ENCODE results near the gene PLCH2.
"Not testable (repeated sequence)": the region's sequence is repeated elsewhere in the genome, so short reads cannot be mapped to it uniquely, and the experiment has no call there.

The PLCH2 gene

GRCh38 chr1:2443277-2444137 is 32.6 kb upstream of the PLCH2 start:
- DNase-seq (ENCODE audit: low spot score) = no peak

- no peak for DNase-seq (ENCODE audit: low spot score)
Measured at GRCh38 chr1:2444138-2444591, 31.9 kb upstream of the PLCH2 start.

- no peak for DNase-seq (ENCODE audit: low spot score)
Measured at GRCh38 chr1:2445162-2445822, 30.8 kb upstream of the PLCH2 start.

- no peak for DNase-seq (ENCODE audit: low spot score)
Measured at GRCh38 chr1:2445823-2446215, 30.3 kb upstream of the PLCH2 start.

DNA sequence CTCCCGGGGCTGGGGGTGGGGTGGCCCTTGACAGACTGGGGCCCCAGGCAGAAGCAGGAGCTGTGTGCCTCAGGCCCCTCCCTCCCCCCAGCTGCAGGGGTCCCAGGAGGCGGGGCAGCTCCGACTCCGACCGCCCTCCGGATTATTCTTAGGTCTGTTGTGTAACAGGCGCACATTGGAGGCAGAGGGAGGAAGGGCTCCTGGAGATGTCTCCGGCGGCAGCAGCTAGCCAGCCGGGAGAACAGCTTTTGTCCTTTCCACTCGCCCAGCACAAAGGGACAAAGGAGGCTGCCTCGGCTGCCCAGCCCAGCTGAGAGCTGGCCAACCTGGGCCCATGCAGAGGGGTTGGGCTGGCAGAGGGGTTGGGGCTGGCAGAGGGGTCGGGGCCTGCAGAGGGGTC is 29.7 kb upstream of the PLCH2 start:
- no peak for DNase-seq (ENCODE audit: low spot score)

GRCh38 chr1:2446861-2447260 is 29.2 kb upstream of the PLCH2 start:
- DNase-seq (ENCODE audit: low spot score) = no peak

- no peak for DNase-seq (ENCODE audit: low spot score)
Measured at GRCh38 chr1:2447276-2448097, 28.6 kb upstream of the PLCH2 start.

- no peak for DNase-seq (ENCODE audit: low spot score)
Measured at GRCh38 chr1:2448098-2448445, 28.0 kb upstream of the PLCH2 start.

DNA sequence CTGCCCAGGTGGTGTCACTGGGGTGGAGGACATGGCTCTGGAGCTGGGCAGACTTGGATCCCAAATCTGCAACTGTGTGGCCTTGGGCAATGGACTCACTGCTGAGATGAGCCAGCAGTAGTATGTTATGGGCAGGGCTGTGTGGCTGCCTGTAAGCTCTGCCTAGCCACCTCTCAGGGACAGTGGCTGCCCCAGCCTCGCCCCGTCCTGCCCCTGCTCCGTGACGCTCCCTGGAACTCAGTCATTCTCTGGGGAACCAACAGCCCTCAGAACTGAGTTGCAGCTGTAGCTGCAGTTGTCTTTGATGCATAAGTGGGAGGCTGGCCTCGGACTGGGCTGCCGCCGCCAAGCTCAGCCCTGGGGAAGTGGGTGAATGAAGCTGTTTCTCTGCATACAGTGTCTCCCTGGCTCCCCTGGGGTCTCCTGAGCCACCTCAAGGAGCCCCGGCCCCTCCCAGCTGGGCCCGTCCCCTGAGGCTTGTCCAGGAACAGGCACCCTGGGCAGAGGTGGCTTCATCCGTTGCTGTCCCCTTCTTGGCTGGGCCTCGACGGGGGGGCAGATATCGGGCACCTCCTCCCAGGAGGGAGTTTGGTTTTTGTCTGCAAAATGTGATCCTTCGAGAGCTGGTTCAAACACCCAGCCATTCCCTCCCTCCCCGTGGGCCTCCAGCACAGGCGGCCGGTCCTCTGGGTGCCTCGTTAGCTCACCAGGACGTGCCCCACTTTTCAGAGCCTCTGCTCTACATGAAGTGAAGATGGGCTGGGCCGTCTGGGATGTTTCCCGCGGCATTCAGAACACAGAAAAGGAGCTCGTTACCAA is 26.2 kb upstream of the PLCH2 start:
- no peak for DNase-seq (ENCODE audit: low spot score)

GRCh38 chr1:2451741-2452140 is 24.3 kb upstream of the PLCH2 start:
- DNase-seq (ENCODE audit: low spot score) = no peak

- no peak for DNase-seq (ENCODE audit: low spot score)
Measured at GRCh38 chr1:2452201-2452931, 23.7 kb upstream of the PLCH2 start.

GRCh38 chr1:2452932-2453315 is 23.2 kb upstream of the PLCH2 start:
- DNase-seq (ENCODE audit: low spot score) = no peak

DNA sequence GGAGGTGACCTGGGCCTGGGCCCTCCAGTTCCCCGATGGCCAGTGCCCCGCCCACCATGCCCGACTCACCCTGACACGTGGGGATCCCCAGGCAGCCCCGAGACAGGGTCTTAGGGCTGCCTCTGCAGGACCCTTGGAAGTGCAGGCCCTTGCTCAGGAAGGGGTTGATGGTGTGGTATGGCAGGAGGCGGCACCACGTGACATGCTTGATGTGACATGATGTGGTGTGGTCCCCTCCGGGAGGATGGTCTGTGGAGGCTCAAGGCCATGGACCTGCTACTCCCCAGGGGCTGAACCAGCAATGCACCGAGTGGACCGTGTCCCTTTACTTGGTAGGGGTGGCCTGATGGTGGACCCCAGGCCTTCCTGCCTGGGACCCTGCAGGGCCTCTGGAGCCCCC is 21.9 kb upstream of the PLCH2 start:
- no peak for DNase-seq (ENCODE audit: low spot score)

DNA sequence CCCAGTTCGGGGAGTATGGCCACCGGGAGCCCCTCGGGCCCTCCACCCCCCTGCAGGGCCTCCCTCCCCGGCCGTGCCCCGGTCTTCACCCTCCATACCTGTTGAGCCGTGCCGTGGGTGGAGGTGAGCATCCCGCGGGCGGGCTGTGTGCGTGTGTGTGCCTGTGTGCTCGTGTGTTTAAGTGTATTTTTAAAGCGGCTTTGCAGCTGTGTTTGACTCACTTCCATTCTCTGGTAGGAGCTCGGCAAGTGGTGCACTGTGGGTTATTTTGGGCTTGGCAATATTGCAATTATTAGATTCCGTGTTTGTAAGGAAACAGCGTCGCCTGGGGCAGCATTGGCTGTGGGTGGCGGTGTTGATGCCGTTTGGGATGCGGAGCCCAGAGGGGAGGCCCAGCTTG is 20.3 kb upstream of the PLCH2 start:
- DNase-seq (ENCODE audit: low spot score) = no peak

DNA sequence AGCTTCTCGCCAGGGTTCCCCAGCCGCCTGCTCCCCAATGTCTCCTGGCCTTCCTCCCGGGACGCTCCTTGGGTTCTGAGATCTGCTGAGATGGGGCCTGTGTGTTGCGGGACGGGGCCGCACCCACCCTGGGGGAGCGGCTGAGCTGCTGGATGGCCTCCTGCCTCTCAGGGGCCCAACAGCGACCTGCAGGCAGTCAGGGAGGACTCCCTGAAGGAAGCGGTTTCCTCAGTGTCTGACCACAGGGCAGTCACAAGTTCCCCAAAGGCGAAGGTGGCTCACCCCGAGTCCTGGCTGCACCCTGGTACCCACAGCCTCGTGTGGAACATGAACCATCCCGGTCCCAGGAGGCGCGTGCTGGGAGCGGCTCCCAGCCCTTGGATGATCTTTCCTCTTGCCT is 18.6 kb upstream of the PLCH2 start:
- DNase-seq (ENCODE audit: low spot score) = no peak

DNA sequence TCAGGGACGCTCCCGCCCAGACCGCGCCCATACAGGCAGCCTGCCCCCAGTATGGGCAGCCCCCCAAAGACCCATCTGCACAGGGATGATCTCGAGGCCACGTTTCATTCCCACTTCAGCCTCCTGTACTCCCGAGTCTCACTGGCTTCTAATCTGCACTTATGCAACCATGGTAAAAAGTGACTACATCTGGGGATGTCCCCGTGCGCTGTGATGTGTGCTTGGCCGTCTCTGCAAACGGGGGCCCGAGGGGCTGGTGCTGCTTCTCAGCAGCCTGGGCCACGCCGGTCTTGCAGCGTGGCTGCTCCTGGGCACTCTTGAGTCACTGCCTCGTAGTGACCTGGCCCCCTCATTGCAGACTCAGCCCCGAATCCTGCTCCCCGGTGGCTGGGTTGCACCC is 17.4 kb upstream of the PLCH2 start:
- no peak for DNase-seq (ENCODE audit: low spot score)

DNA sequence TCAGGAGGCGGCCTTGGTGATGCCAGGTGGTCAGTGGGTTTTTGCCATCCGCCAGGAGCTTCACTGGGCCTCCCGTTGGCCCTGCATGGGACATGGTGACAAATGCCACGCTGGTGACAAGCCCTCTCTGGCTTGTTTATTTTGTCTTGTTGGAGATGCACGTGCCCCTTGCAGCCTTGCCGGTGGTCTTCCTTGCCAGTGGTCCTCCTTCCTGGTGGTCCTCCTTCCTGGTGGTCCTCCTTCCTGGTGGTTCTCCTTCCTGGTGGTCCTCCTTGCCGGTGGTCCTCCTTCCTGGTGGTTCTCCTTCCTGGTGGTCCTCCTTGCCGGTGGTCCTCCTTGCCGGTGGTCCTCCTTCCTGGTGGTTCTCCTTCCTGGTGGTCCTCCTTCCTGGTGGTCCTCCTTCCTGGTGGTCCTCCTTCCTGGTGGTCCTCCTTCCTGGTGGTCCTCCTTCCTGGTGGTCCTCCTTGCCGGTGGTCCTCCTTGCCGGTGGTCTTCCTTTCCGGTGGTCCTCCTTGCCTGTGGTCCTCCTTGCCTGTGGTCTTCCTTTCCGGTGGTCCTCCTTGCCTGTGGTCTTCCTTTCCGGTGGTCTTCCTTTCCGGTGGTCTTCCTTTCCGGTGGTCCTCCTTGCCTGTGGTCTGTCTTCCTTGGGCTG is 16.9 kb upstream of the PLCH2 start:
- DNase-seq (ENCODE audit: low spot score) = not testable (repeated sequence)

GRCh38 chr1:2459757-2460156 is 16.3 kb upstream of the PLCH2 start:
- no peak for DNase-seq (ENCODE audit: low spot score)

GRCh38 chr1:2460203-2460602 is 15.9 kb upstream of the PLCH2 start:
- DNase-seq (ENCODE audit: low spot score) = no peak

- DNase-seq (ENCODE audit: low spot score) = no peak
Measured at GRCh38 chr1:2460996-2461751, 14.9 kb upstream of the PLCH2 start.

Data from left forelimb (tissue), 1 donor.